Coronary artery (tissue), 2 donors: ENCODE data around the gene MARCHF9.

Source experiments
- DNase-seq: peaks from one replicate; pipeline ENCODE4 v3.0.0-alpha.2; 2017; ENCODE audit warnings: low spot score
- H3K27ac ChIP-seq, 2 donors: fragments of 200-600 bp; sonication (generic); one replicate each; pipeline ENCODE4 v1.5.1; 2016 to 2019
- H3K4me3 ChIP-seq: fragments of 200-600 bp; sonication (generic); 2 replicates; pipeline ENCODE4 v1.5.1; 2016; ENCODE audit warnings: mild to moderate bottlenecking, moderate library complexity
- CTCF ChIP-seq: fragments of 200-600 bp; sonication (generic); IDR thresholded peaks from one replicate; pipeline ENCODE4 v1.5.1; 2019; ENCODE audit warnings: antibody characterized with exemption

MARCHF9 gene

GRCh38 chr12:57800965-57801364, 46.1 kb downstream of the MARCHF9 start:
- no peak for DNase-seq
- TF ChIP-seq CTCF: no peak
- H3K27ac ChIP-seq: no peak overlapping the region
- H3K4me3 ChIP-seq: no peak overlapping the region

- no peak for TF ChIP-seq CTCF
- no peak overlapping the region for H3K27ac ChIP-seq
- H3K4me3 ChIP-seq: no peak overlapping the region
- DNase-seq: no peak
Measured at GRCh38 chr12:57802607-57803006, 47.7 kb downstream of the MARCHF9 start.

GRCh38 chr12:57803319-57803893, 48.5 kb downstream of the MARCHF9 start:
- no peak overlapping the region for H3K4me3 ChIP-seq
- peak; percentile 65 for TF ChIP-seq CTCF
- H3K27ac ChIP-seq: peak overlapping the region in 1 of 2 donors; percentile 47
- no peak for DNase-seq

- no peak for DNase-seq
- no peak for TF ChIP-seq CTCF
- no peak overlapping the region for H3K4me3 ChIP-seq
- H3K27ac ChIP-seq: no peak overlapping the region
Measured at GRCh38 chr12:57806677-57807076, 51.8 kb downstream of the MARCHF9 start.

GRCh38 chr12:57807285-57807684, 52.4 kb downstream of the MARCHF9 start:
- Histone ChIP-seq H3K27ac (no peak overlapping the region), H3K4me3 (no peak overlapping the region)
- TF ChIP-seq CTCF: no peak
- no peak for DNase-seq

GRCh38 chr12:57808351-57808750, 53.4 kb downstream of the MARCHF9 start:
- TF ChIP-seq CTCF: no peak
- Histone ChIP-seq H3K27ac (no peak overlapping the region), H3K4me3 (no peak overlapping the region)
- no peak for DNase-seq

- no peak overlapping the region for H3K27ac ChIP-seq
- H3K4me3 ChIP-seq: no peak overlapping the region
- no peak for DNase-seq
- TF ChIP-seq CTCF: no peak
Measured at GRCh38 chr12:57809425-57809824, 54.5 kb downstream of the MARCHF9 start.
